HL-60 (cell line): ENCODE results near the gene FTH1.

ENCODE experiments used
- CTCF ChIP-seq: IDR thresholded peaks from one replicate; pipeline ENCODE4 v1.5.1; 2011; ENCODE audit warnings: low read length, control low read depth, inconsistent platforms; ENCODE audit not compliant: insufficient read depth
- GABPA ChIP-seq: IDR thresholded peaks from 2 replicates; pipeline ENCODE4 v1.6.1; 2012; ENCODE audit warnings: low read depth
- POLR2AphosphoS5 ChIP-seq: IDR thresholded peaks from 2 replicates; pipeline ENCODE4 v1.6.1; 2012; ENCODE audit warnings: low read depth
- REST ChIP-seq: IDR thresholded peaks from 2 replicates; pipeline ENCODE4 v1.6.1; 2012; ENCODE audit warnings: low read depth; ENCODE audit not compliant: insufficient replicate concordance
- SPI1 ChIP-seq: IDR thresholded peaks from 2 replicates; pipeline ENCODE4 v1.6.1; 2012; ENCODE audit warnings: low read depth, mild to moderate bottlenecking, borderline replicate concordance

- no peak for TF ChIP-seq CTCF
- peak; percentile 95 for TF ChIP-seq POLR2AphosphoS5
- no peak for TF ChIP-seq GABPA
- peak; percentile 30 for TF ChIP-seq REST
- no peak for TF ChIP-seq SPI1
Measured at GRCh38 chr11:61967116-61967923, at the start of gene FTH1.
